T-helper 2 cell (primary cell): ENCODE data around the gene CCM2.

Experiments used
- DNase-seq, 5 experiments: peaks; one replicate each; pipeline versions ENCODE4 v3.0.0 to v3.0.0-alpha.2; 2012 to 2022

CCM2 gene

DNA sequence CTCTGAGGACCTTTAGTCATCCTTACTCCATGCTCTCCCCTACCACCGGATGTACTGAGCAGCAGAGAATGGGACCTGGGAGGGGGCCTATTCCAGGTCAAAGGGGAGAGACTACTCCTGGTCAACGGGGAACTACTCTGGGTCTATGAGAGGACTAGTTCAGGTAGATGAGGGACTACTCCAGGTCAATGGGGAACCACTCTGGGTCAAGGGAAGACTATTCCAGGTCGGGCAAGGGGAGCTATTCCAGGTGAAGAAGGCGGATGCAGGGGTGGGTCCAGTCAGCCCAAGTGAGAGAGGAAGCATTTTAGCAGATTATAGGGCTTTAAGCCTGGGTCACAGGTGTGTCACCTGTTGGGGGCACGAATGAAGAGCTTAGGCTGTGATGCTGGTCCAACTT is 35.4 kb downstream of the CCM2 start:
- no peak for DNase-seq

GRCh38 chr7:45035893-45036292 is 35.9 kb downstream of the CCM2 start:
- DNase-seq: peak in 1 of 5 experiments; percentile 51

DNA sequence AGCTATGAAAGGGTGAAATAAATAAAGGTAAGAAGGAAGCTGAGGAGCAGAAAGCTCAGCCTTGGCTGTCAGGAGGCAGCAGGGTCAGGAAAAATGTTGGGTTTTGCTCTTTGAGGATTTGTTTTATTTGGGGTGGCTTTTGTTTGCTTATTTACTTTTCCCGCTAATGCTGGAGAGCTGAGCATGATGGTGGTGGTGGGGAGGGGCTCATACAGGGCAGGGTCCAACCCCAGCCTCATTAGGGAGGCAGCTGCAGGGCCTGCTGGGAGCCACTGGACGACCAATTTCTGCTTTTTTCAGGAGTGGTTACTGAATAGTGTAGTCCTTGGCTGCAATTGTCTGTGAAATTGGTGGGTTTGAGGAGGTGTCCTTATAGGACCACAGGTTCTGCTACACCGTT is 36.3 kb downstream of the CCM2 start:
- DNase-seq: no peak

- DNase-seq: peak in 1 of 5 experiments; percentile 51
Measured at GRCh38 chr7:45036796-45037195, 36.8 kb downstream of the CCM2 start.

- DNase-seq: no peak
Measured at GRCh38 chr7:45037876-45038275, 37.9 kb downstream of the CCM2 start.

DNA sequence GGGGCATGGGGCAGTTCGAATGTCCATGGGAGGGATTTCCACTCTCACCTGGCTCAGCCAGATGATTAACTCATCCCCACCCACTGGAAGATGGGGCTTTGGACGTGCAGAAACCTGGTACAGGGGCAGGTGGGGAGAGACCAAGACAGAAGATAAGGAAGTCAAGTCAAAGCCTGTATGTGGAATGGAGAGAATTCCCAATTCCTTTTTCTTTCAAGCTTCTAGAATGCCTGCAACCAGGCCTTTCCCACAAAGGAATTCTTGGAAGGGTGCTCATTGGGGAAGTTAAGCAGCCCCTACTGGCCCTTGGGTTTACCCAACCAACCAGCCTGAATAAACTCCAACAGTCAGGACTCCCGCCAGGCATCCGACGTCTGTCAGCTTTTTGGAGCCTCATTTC is 39.1 kb downstream of the CCM2 start:
- DNase-seq: no peak

DNA sequence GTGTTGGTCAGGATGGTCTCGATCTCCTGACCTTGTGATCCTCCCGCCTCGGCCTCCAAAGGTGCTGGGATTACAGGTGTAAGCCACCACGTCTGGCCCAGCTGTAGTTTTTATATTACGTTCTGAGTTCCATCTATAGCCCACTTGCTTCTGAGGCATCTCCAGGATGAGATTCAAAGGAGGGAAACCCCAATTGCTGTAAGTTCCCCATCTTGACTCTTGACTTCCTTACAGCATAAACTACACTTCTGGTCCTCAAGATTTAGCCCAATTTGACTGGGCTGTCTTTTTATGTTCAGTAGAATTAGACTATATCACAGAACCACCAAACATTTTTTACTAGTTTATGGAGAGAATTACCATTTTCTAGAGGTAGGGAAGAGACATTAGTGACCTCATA is 44.3 kb downstream of the CCM2 start:
- DNase-seq: no peak

- no peak for DNase-seq
Measured at GRCh38 chr7:45048748-45049147, 48.7 kb downstream of the CCM2 start.

DNA sequence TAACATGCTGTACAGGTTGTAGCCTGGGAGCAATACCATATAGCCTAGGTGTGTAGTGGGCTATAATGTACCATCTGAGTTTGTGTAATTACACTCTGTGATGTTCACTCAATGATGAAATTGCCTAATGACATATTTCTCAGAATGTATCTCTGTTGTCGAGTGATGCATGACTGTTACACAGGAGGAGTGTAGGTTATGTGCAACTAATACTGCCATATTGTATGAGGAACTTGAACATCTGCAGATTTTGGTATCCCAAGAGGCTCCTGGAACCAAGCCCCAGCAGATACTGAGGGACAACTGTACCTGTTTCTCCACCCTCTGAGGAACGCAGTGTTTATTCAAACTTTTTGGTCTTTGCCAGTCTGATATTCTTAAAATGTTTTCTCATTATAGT is 50.2 kb downstream of the CCM2 start:
- DNase-seq: no peak

DNA sequence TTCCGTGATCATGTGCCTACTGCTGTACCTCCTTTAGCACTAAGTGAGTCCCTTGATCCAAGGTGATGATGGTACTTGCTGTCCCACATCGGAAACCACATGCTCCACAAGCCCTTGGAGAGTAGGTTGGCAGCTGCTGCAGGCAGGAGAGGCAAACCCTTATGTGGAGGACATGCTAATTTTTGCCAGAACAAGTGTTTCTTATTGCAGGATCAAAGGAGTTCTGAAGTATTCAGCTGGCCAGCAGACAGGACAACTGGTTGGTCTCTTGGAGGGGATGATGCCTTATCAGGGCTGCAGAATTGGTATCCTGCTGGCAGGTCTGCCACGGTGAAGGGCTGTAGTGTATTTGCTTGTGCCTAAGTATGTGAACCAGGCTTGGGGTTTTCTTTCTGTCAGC is 52.0 kb downstream of the CCM2 start:
- DNase-seq: no peak

GRCh38 chr7:45053401-45053800 is 53.4 kb downstream of the CCM2 start:
- DNase-seq: no peak

DNA sequence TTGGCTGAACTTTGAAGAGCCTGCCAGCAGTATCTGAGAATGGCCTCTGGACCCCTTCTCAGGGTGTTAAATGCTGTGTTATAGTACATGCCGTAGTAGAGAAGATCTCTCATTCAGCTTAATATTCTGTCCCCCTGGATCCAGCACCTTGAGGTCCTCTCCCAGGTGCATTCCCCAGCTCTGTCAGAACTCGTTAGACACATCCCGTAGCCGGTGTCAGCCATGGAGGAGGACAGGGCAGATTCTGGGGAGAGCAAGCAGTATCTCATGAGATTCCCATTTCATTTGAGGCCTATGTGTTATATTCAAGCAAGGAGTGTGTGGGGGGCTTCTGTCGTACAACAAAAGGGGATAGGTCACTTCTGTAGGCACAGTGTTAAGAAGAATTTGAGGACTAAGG is 53.9 kb downstream of the CCM2 start:
- no peak for DNase-seq

DNA sequence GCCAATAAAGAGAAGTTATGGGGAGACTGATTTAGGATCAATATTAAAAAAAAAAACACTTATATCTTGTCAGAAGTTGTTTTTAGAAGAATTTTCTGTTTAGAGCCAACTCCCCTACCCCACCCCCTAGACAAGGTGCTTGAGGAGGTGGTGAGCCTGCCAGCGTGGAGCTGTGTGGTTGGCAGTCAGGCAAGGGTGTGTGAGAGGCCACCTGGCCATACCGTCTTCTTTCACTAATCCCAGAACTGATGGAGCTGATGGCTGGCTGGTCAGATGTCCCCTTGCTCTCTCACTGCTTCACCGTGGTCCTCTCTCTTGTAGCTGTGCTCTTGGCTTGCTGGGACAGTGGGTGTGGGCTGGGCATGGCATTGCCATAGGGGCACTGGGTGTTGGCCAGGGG is 54.4 kb downstream of the CCM2 start:
- DNase-seq: no peak

GRCh38 chr7:45055016-45055415 is 55.0 kb downstream of the CCM2 start:
- no peak for DNase-seq

- no peak for DNase-seq
Measured at GRCh38 chr7:45055594-45056219, 55.7 kb downstream of the CCM2 start.

DNA sequence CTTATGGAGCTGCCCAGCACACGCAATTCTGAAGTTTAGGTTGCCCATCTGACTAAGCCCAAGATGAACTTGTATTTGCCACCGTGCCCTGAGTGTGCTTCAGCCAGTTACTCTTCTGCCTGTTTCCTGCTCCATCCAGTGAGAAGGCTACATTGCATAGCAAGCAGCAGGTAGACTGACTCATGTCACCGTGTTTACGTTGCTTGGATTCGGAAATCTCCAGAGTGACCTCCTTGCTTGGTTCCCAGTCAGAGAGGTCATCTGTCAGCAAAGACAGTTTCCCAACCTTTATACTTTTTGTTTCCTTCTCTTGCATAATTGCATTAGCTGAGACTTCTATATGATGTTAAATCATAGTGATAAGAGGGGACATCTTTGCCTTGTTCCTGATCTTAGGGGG is 57.9 kb downstream of the CCM2 start:
- DNase-seq: no peak

DNA sequence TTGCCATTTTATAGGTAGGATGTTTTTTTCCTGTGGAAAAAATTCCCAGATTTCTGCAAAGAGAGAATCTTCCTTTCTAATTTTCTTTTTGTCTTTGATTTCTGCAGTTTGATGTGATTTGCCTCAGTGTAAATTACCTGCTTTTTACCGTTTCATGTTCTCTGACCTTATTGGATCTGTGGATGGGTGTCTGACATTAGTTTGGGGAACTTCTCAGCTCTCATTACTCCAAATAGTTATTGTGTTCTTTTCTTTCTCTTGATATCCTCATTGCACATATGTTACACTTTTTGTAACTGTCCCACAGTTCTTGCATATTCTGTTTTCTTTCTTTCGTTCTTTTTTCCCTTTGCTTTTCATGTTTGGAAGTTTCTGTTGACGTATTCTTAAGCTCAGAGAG is 60.3 kb downstream of the CCM2 start:
- no peak for DNase-seq

GRCh38 chr7:45061352-45061751 is 61.4 kb downstream of the CCM2 start:
- DNase-seq: no peak

DNA sequence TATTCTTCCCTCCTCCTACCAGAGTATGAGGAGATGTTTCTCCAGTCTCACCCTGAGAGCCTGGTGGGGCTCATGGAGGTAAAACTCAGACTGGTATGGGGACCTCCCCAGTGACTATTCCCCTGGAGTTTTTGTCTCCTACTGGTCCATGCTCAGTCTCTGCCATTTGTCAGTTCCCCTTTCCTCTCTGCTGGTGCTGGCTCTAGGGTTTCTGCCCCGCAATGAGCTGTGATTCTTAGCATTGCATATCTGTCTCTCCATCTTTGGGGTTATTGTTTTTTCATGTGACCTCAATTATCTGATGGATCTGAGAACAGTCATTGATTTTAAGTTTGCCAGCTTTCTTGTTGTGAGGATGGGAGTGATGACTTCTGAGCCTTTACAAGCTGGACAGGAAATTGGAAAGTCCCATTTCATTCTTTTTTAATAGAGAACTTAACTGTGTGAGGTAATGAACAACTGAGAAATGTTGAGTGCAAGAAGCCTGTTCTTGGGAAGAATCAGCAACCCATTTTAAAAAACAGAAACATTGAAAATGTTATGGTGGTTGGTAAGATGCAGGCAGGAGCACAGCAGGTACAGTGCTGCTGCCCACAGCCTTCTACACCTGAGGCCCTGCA is 61.9 kb downstream of the CCM2 start:
- peak in 1 of 5 experiments; percentile 64 for DNase-seq

GRCh38 chr7:45064047-45064725 is 64.2 kb downstream of the CCM2 start:
- no peak for DNase-seq

GRCh38 chr7:45065031-45065995 is 65.3 kb downstream of the CCM2 start:
- no peak for DNase-seq

GRCh38 chr7:45066409-45066808 is 66.4 kb downstream of the CCM2 start:
- no peak for DNase-seq

DNA sequence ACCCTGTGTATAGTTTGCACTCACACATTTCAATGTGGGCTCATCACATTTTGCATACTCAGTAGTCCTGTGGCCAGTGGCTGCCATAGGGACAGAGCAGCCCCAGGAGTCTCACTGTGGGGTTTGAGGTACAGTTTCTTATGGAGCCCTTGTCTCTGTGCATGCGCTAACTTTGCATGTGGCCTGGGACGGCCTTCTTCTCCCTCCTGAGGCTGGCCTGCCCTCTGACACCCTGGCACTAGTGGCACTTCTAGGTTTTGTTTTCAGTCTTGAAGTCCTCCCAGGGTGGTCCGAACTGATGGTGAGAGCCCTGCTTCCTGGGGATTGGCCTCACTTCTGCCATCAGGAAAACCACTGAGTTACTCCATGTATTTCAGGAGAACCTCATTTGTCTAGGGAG is 67.6 kb downstream of the CCM2 start:
- DNase-seq: no peak
